HG02852 (cell line): Measurements from ENCODE around the gene AR.

Experiments
- ATAC-seq: cut with Tn5 transposase; IDR thresholded peaks from one replicate; pipeline ENCODE4 v1.9.1; 2021; ENCODE audit warnings: mild to moderate bottlenecking, moderate library complexity; ENCODE audit not compliant: unreplicated experiment

AR gene

GRCh38 chrX:67564475-67564874, 20.7 kb downstream of the AR start:
- ATAC-seq = no peak

- no peak for ATAC-seq
Measured at GRCh38 chrX:67568769-67569168, 24.9 kb downstream of the AR start.

GRCh38 chrX:67570839-67571238, 27.0 kb downstream of the AR start:
- ATAC-seq = no peak

GRCh38 chrX:67574696-67575095, 30.9 kb downstream of the AR start:
- no peak for ATAC-seq

- ATAC-seq = no peak
Measured at GRCh38 chrX:67582436-67582835, 38.6 kb downstream of the AR start.

- ATAC-seq = no peak
Measured at GRCh38 chrX:67583171-67583570, 39.4 kb downstream of the AR start.

- no peak for ATAC-seq
Measured at GRCh38 chrX:67585401-67585800, 41.6 kb downstream of the AR start.

- ATAC-seq = no peak
Measured at GRCh38 chrX:67587946-67588624, 44.3 kb downstream of the AR start.

GRCh38 chrX:67596839-67597790, 53.3 kb downstream of the AR start:
- no peak for ATAC-seq

- no peak for ATAC-seq
Measured at GRCh38 chrX:67599532-67599931, 55.7 kb downstream of the AR start.

- no peak for ATAC-seq
Measured at GRCh38 chrX:67601771-67602170, 58.0 kb downstream of the AR start.

- no peak for ATAC-seq
Measured at GRCh38 chrX:67604979-67605703, 61.3 kb downstream of the AR start.

- ATAC-seq = no peak
Measured at GRCh38 chrX:67607466-67607865, 63.6 kb downstream of the AR start.

- ATAC-seq = no peak
Measured at GRCh38 chrX:67610282-67610681, 66.5 kb downstream of the AR start.

GRCh38 chrX:67612231-67612630, 68.4 kb downstream of the AR start:
- ATAC-seq = no peak

GRCh38 chrX:67613366-67613765, 69.5 kb downstream of the AR start:
- ATAC-seq = no peak

GRCh38 chrX:67613996-67614395, 70.2 kb downstream of the AR start:
- ATAC-seq = no peak

GRCh38 chrX:67614423-67614822, 70.6 kb downstream of the AR start:
- ATAC-seq = no peak

- ATAC-seq = peak; percentile 79
Measured at GRCh38 chrX:67619253-67619652, 75.4 kb downstream of the AR start.

GRCh38 chrX:67622053-67622585, 78.3 kb downstream of the AR start:
- ATAC-seq = no peak

- no peak for ATAC-seq
Measured at GRCh38 chrX:67624325-67624724, 80.5 kb downstream of the AR start.
